ENCODE results near the gene TM9SF3. TPM values are rescaled to one million over a fixed set of nuclear protein-coding genes. Genes with fewer than 3 reads are reported as not detected.

Gene TM9SF3
- total and polyA plus RNA-seq, 2 experiments from 2014 or later = 37.3 to 72.5 TPM

DNA sequence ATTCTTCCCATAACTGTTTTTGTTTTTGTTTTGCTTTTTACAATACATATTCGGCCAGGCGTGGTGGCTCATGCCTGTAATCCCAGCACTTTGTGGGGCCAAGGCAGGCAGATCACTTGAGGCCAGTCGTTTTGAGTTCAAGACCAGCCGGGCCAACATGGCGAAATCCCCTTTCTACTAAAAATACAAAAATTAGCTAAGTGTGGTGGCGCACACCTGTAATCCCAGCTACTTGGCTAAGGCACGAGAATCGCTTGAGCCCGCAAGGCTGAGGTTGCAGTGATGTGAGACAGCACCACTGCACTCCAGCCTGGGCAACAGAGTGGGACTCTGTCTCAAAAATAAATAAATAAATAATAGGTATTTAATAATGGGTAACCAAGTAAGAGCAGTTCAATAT is 2.3 kb downstream of the TM9SF3 start:
- H3K79me2 ChIP-seq (replicated peaks; ENCODE audit: insufficient read depth) = peaks cover 69% of the 10 kb centered on the region
- DNase-seq (ENCODE audit: low spot score) (no peak), ATAC-seq (no peak)
- H3K36me3 ChIP-seq (ENCODE audit: insufficient read depth) = no peaks in the 10 kb centered on the region
- no peak overlapping the region for H3K4me3 ChIP-seq
- H3K27ac ChIP-seq (ENCODE audit: low read depth) = no peak overlapping the region
- H3K4me2 ChIP-seq = no peak overlapping the region
- Mint-ChIP-seq H3K4me3 (no peak overlapping the region), H3K27me3 (ENCODE audit: insufficient read depth, low read depth, poor library complexity) (peaks cover 2% of the 10 kb centered on the region), H3K27ac (no peak overlapping the region), H3K9me3 (no peaks in the 10 kb centered on the region), H3K36me3 (ENCODE audit: low read depth) (peaks cover 7% of the 10 kb centered on the region; the same call in 2 of the 3 replicates), H3K4me1 (peaks cover 32% of the 10 kb centered on the region)
- H3K27me3 ChIP-seq (ENCODE audit: insufficient read depth) = no peaks in the 10 kb centered on the region
- peaks cover 49% of the 10 kb centered on the region for H4K20me1 ChIP-seq (replicated peaks; ENCODE audit: insufficient read depth)
- peaks cover 4% of the 10 kb centered on the region; the same call in 1 of the 2 replicates for H3F3A ChIP-seq (replicated peaks; ENCODE audit: low read depth)
- TF ChIP-seq ZNF114 (CRISPR knock-in tag; IDR thresholded peaks at IDR 0.05) (no peak), JUNB (IDR thresholded peaks at IDR 0.05; ENCODE audit: unreplicated experiment) (no peak), EZH2phosphoT487 (IDR thresholded peaks at IDR 0.05; ENCODE audit: unreplicated experiment) (no peak), STAT1 (IDR thresholded peaks at IDR 0.05; ENCODE audit: unreplicated experiment) (no peak), NANOG (IDR thresholded peaks at IDR 0.05; ENCODE audit: borderline replicate concordance) (no peak), EZH2 (IDR thresholded peaks at IDR 0.05; ENCODE audit: low read depth, unreplicated experiment) (no peak), ZNF331 (CRISPR knock-in tag; IDR thresholded peaks at IDR 0.05; ENCODE audit: low read depth) (no peak), CREB1 (CRISPR knock-in tag; IDR thresholded peaks at IDR 0.05; ENCODE audit: low read depth) (no peak)
- TF ChIP-seq, protein P1, sequence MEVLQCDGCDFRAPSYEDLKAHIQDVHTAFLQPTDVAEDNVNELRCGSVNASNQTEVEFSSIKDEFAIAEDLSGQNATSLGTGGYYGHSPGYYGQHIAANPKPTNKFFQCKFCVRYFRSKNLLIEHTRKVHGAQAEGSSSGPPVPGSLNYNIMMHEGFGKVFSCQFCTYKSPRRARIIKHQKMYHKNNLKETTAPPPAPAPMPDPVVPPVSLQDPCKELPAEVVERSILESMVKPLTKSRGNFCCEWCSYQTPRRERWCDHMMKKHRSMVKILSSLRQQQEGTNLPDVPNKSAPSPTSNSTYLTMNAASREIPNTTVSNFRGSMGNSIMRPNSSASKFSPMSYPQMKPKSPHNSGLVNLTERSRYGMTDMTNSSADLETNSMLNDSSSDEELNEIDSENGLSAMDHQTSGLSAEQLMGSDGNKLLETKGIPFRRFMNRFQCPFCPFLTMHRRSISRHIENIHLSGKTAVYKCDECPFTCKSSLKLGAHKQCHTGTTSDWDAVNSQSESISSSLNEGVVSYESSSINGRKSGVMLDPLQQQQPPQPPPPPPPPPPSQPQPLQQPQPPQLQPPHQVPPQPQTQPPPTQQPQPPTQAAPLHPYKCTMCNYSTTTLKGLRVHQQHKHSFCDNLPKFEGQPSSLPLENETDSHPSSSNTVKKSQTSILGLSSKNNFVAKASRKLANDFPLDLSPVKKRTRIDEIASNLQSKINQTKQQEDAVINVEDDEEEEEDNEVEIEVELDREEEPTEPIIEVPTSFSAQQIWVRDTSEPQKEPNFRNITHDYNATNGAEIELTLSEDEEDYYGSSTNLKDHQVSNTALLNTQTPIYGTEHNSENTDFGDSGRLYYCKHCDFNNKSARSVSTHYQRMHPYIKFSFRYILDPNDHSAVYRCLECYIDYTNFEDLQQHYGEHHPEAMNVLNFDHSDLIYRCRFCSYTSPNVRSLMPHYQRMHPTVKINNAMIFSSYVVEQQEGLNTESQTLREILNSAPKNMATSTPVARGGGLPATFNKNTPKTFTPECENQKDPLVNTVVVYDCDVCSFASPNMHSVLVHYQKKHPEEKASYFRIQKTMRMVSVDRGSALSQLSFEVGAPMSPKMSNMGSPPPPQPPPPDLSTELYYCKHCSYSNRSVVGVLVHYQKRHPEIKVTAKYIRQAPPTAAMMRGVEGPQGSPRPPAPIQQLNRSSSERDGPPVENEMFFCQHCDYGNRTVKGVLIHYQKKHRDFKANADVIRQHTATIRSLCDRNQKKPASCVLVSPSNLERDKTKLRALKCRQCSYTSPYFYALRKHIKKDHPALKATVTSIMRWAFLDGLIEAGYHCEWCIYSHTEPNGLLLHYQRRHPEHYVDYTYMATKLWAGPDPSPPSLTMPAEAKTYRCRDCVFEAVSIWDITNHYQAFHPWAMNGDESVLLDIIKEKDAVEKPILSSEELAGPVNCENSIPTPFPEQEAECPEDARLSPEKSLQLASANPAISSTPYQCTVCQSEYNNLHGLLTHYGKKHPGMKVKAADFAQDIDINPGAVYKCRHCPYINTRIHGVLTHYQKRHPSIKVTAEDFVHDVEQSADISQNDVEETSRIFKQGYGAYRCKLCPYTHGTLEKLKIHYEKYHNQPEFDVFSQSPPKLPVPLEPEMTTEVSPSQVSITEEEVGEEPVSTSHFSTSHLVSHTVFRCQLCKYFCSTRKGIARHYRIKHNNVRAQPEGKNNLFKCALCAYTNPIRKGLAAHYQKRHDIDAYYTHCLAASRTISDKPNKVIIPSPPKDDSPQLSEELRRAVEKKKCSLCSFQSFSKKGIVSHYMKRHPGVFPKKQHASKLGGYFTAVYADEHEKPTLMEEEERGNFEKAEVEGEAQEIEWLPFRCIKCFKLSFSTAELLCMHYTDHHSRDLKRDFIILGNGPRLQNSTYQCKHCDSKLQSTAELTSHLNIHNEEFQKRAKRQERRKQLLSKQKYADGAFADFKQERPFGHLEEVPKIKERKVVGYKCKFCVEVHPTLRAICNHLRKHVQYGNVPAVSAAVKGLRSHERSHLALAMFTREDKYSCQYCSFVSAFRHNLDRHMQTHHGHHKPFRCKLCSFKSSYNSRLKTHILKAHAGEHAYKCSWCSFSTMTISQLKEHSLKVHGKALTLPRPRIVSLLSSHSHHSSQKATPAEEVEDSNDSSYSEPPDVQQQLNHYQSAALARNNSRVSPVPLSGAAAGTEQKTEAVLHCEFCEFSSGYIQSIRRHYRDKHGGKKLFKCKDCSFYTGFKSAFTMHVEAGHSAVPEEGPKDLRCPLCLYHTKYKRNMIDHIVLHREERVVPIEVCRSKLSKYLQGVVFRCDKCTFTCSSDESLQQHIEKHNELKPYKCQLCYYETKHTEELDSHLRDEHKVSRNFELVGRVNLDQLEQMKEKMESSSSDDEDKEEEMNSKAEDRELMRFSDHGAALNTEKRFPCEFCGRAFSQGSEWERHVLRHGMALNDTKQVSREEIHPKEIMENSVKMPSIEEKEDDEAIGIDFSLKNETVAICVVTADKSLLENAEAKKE (CRISPR knock-in tag; IDR thresholded peaks at IDR 0.05) = no peak
- peaks cover 34% of the 10 kb centered on the region for H3K4me1 ChIP-seq (ENCODE audit: insufficient read depth)
- no peaks in the 10 kb centered on the region for H3K9me2 ChIP-seq (ENCODE audit: insufficient read depth)
- no peak overlapping the region for H2AFZ ChIP-seq

Data from GM23338 (cell line).